ENCODE results near the gene ZFP36L2. TPM values are rescaled to one million over a fixed set of nuclear protein-coding genes. Genes with fewer than 3 reads are reported as not detected.

The ZFP36L2 gene
- total RNA-seq, 1 donor from 2014 or later: 39.8 TPM

DNA sequence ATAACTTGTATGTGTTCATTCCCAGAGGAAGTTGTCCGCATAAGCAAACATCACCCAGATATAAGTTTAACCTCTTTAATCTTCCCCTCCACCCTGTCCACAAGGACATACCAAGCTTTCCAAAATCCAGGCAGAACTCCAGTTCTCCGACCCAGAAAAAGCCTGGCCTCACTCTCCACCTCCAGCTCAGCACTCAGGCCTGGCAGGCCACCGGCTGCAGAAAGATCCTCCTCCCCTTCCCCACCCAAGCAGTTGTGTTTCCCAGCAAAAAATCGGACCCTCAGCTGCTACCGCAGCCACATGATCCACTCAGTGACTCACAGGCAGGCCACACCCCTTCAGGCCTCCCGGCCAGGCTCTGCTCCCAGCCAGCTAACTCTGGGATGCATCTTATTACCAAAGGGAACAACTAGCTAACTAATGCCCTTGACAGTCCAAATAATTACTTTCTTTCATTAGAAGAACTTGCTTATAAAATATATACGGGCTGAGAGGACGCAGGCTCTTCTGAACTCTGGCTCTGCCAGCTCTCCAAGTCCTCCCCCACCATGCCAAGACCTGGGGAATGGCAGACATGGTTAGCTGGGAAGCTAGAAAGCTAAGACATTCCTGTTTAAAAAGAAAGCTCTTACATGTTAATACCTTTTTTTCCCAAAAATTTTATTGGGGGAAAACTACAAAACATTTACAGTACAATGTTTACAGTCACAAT lies 4.5 kb downstream of the ZFP36L2 start:
- H3K27me3 Mint-ChIP-seq (ENCODE audit: low read depth): peaks cover 2% of the 10 kb centered on the region
- H3K4me3 Mint-ChIP-seq: peak overlapping the region; percentile 85
- peaks cover 5% of the 10 kb centered on the region for H3K36me3 Mint-ChIP-seq (ENCODE audit: low read depth)
- no peaks in the 10 kb centered on the region for H3K9me3 Mint-ChIP-seq
- TF ChIP-seq, protein P1, sequence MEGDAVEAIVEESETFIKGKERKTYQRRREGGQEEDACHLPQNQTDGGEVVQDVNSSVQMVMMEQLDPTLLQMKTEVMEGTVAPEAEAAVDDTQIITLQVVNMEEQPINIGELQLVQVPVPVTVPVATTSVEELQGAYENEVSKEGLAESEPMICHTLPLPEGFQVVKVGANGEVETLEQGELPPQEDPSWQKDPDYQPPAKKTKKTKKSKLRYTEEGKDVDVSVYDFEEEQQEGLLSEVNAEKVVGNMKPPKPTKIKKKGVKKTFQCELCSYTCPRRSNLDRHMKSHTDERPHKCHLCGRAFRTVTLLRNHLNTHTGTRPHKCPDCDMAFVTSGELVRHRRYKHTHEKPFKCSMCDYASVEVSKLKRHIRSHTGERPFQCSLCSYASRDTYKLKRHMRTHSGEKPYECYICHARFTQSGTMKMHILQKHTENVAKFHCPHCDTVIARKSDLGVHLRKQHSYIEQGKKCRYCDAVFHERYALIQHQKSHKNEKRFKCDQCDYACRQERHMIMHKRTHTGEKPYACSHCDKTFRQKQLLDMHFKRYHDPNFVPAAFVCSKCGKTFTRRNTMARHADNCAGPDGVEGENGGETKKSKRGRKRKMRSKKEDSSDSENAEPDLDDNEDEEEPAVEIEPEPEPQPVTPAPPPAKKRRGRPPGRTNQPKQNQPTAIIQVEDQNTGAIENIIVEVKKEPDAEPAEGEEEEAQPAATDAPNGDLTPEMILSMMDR (conservative IDR thresholded peaks at IDR 0.05): no peak
- H3K4me1 Mint-ChIP-seq: peaks cover 67% of the 10 kb centered on the region
- peak; percentile 77 for DNase-seq (ENCODE audit: low read depth, low spot score)
- H3K27ac Mint-ChIP-seq (ENCODE audit: unreplicated experiment): peak overlapping the region; percentile 89

GRCh38 chr2:43221124-43221762 lies 5.2 kb downstream of the ZFP36L2 start:
- peaks cover 67% of the 10 kb centered on the region for H3K4me1 Mint-ChIP-seq
- H3K4me3 Mint-ChIP-seq: peak overlapping the region; percentile 85
- peak overlapping the region; percentile 98 for H3K27ac Mint-ChIP-seq (ENCODE audit: unreplicated experiment)
- H3K36me3 Mint-ChIP-seq (ENCODE audit: low read depth): peaks cover 5% of the 10 kb centered on the region
- peak; percentile 46 for DNase-seq (ENCODE audit: low read depth, low spot score)
- H3K9me3 Mint-ChIP-seq: no peaks in the 10 kb centered on the region
- TF ChIP-seq, protein P1 (conservative IDR thresholded peaks at IDR 0.05): no peak
- H3K27me3 Mint-ChIP-seq (ENCODE audit: low read depth): peaks cover 2% of the 10 kb centered on the region

GRCh38 chr2:43220760-43221123 lies 5.7 kb downstream of the ZFP36L2 start:
- Mint-ChIP-seq H3K27me3 (ENCODE audit: low read depth) (peaks cover 2% of the 10 kb centered on the region), H3K9me3 (no peaks in the 10 kb centered on the region), H3K4me3 (peak overlapping the region; percentile 85), H3K4me1 (peaks cover 71% of the 10 kb centered on the region), H3K27ac (ENCODE audit: unreplicated experiment) (peak overlapping the region; percentile 98), H3K36me3 (ENCODE audit: low read depth) (peaks cover 5% of the 10 kb centered on the region)
- no peak for DNase-seq (ENCODE audit: low read depth, low spot score)
- TF ChIP-seq, protein P1 (conservative IDR thresholded peaks at IDR 0.05): no peak

DNA sequence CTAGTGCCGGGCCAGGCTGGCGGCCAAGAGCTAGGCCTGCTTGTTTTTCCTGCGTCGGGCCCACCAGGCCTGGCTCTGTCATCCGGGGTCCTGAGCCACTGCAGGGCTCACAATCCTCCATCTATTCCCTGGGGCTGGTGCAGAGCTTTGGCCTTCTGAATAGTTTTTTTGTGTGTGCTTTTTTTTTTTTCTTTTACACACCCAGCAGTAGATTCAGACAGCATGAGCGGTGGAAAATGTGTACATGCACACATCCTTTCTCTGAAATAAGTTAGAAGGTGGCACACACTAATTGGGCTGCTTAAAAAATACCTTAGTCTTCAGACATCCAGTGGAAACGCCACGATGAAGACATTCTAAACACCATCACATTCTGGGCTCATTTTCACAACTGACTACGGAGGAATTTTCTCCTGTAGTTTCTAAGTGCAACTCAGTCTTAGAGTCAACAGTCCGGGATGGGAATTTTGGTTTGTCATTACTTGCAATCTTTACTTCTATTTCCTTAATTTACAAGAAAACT lies 6.1 kb downstream of the ZFP36L2 start:
- H3K4me1 Mint-ChIP-seq: peaks cover 75% of the 10 kb centered on the region
- peak overlapping the region; percentile 85 for H3K4me3 Mint-ChIP-seq
- peak overlapping the region; percentile 98 for H3K27ac Mint-ChIP-seq (ENCODE audit: unreplicated experiment)
- peaks cover 5% of the 10 kb centered on the region for H3K36me3 Mint-ChIP-seq (ENCODE audit: low read depth)
- peaks cover 2% of the 10 kb centered on the region for H3K27me3 Mint-ChIP-seq (ENCODE audit: low read depth)
- no peak for DNase-seq (ENCODE audit: low read depth, low spot score)
- TF ChIP-seq, protein P1 (conservative IDR thresholded peaks at IDR 0.05): no peak
- H3K9me3 Mint-ChIP-seq: no peaks in the 10 kb centered on the region

- TF ChIP-seq, protein P1 (conservative IDR thresholded peaks at IDR 0.05): no peak
- Mint-ChIP-seq H3K4me3 (peak overlapping the region; percentile 85), H3K27ac (ENCODE audit: unreplicated experiment) (peak overlapping the region; percentile 98), H3K9me3 (no peaks in the 10 kb centered on the region), H3K27me3 (ENCODE audit: low read depth) (peaks cover 2% of the 10 kb centered on the region), H3K36me3 (ENCODE audit: low read depth) (peaks cover 5% of the 10 kb centered on the region), H3K4me1 (peaks cover 75% of the 10 kb centered on the region)
- DNase-seq (ENCODE audit: low read depth, low spot score): peak; percentile 40
Observed at GRCh38 chr2:43219383-43220228, 6.8 kb downstream of the ZFP36L2 start.
